ENCODE data around the gene NCBP3.

DNA sequence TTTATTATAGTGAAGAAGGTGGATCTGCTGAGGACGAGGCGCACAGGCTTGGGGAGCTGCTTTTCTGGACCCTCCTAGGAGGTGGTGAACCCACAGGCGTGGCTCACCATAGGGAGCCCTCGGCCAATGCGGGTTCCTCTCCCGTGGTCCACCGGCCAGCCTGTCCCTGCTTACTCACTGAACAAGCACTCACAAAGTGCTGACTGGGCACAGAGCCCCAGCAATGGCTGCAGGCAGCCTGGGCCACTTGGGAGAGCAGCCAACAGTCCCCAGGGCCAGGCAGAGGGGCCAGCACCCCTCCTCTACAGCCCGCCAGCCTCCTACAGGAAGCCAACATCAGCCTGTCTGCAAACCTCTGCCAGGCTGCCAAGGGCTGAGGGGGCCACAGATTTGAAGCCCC, 19.1 kb upstream of the NCBP3 start:
- TF ChIP-seq, protein P1, sequence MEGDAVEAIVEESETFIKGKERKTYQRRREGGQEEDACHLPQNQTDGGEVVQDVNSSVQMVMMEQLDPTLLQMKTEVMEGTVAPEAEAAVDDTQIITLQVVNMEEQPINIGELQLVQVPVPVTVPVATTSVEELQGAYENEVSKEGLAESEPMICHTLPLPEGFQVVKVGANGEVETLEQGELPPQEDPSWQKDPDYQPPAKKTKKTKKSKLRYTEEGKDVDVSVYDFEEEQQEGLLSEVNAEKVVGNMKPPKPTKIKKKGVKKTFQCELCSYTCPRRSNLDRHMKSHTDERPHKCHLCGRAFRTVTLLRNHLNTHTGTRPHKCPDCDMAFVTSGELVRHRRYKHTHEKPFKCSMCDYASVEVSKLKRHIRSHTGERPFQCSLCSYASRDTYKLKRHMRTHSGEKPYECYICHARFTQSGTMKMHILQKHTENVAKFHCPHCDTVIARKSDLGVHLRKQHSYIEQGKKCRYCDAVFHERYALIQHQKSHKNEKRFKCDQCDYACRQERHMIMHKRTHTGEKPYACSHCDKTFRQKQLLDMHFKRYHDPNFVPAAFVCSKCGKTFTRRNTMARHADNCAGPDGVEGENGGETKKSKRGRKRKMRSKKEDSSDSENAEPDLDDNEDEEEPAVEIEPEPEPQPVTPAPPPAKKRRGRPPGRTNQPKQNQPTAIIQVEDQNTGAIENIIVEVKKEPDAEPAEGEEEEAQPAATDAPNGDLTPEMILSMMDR (IDR thresholded peaks at IDR 0.05): no peak
- no peak for TF ChIP-seq EP300 (IDR thresholded peaks at IDR 0.05)

Measured in gastroesophageal sphincter (tissue), 3 donors.